Measurements from ENCODE around the gene FAM170B.

The FAM170B gene

DNA sequence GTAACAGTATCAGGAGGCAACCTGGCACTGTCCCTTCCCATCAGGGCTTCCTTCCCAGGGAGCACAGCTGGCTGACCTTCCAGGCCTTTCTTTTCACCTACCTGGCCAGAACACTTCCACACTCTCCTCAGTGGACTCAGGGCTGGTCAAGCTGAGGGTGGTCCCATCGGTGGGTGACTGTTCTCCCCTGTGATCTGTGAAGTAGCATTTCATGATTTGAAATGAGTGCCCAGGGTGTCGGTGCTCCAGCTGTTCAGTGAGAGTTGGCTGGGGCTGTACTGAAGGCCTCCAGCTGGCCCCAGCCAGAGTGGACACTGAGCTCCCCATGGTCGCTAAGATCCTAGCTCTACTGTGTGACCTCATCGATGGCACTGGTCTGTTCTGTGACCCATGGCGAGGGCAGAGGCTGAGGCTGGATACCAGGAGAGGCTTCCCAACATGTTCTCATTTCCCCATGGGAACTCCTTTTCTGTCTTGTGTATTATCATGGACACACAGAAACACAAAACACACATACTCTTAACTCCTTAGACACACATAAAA, at the start of gene FAM170B:
Gene FAM170B (minus strand): TSS at position 316 of the 543 bp plus-strand sequence. CDS start 103 bp downstream, at position 213.
- DNase-seq: no peak

DNA sequence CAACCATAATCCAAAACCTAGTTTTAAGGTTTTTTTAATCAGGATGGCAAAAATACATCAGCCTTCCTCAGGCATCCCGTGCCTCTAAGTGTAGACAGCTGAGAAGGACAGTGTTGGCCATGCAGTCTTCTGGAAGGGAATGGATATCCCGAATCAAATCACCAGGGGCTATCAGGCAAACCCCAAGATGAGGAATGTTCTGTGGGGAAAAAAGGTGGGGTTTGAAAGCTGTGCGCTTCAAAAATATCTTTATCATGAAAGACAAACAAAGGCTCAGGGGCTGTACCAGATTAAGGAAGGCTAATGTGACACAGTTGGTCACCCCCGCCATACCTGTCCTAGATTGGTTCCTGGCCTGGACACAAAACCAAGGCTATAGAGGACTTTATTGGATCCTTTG, 49.0 kb upstream of the FAM170B start:
- peak; percentile 23 for DNase-seq

DNA sequence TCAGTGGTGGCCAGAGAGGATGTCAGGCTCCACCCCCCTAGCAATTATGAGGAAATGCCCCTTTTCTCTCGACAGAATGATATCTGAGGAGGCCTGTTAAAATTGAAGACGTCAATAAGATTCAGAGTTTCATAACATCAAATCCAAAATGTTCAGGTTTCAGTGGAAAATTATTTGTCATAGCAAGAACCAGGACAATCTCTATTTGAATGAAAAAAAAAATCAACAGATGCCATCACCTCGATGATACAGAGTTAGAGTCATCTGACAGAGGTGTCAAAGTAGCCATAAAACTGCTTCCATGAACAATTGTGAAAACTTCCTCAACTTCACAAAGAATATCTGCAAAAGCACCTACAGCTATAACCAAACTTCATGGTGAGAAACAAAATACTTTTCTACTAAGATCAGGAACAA, 46.6 kb upstream of the FAM170B start:
- no peak for DNase-seq

GRCh38 chr10:49179699-49180443, 46.0 kb upstream of the FAM170B start:
- DNase-seq: peak; percentile 58

- DNase-seq: no peak
Measured at GRCh38 chr10:49178489-49179471, 45.0 kb upstream of the FAM170B start.

- DNase-seq: peak; percentile 83
Measured at GRCh38 chr10:49177391-49178355, 43.9 kb upstream of the FAM170B start.

GRCh38 chr10:49176310-49177268, 42.8 kb upstream of the FAM170B start:
- DNase-seq: no peak

GRCh38 chr10:49175587-49176309, 41.9 kb upstream of the FAM170B start:
- no peak for DNase-seq

GRCh38 chr10:49174926-49175500, 41.2 kb upstream of the FAM170B start:
- DNase-seq: no peak

- DNase-seq: no peak
Measured at GRCh38 chr10:49174261-49174925, 40.6 kb upstream of the FAM170B start.

DNA sequence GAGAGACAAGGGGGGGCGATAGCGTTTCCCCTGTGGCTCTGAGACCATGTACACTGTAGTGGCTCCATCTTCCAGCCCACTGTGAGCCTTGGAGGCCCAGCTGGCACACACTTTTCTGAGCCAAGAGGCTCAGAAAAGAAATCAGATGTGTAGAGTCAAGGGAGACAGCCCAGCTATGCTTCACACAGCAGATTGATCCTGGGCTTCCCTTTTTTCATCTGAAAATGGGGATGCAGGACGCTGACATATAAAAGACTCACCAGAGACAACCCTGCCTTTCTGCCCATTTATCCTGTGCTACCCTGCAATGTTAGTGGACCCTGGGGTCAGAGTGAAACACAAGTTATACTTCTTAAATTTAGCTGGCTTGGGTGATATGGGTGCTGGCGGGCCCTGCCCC, 40.0 kb upstream of the FAM170B start:
- no peak for DNase-seq

DNA sequence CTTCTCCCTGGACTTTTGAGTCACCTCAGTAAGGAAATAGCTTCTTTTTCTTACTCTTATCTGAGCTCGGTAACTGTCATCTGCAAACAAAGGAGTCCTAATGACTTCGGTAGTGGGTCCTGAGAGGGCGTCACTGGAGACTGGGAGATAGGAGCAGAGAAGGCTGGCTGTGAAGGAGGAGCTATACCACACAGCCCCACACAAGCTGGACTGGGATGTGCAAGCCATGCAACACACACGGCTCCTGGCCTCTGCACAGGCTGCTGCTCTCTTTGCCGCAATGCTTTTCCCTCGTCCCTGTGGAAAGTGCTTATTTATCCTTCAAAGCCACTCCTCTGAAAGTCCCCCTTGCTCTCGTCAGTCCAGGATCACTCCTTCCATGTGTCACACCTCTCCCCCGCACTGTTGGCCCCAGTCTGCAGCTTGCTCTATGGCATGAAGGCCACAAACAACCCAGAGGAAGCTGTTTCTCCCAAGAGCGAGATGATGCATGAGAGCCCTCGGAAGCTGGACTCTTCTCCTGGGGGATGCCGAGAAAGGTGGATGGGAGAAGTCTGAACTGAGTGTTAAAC, 39.5 kb upstream of the FAM170B start:
- DNase-seq: no peak

GRCh38 chr10:49172777-49173132, 38.9 kb upstream of the FAM170B start:
- no peak for DNase-seq

DNA sequence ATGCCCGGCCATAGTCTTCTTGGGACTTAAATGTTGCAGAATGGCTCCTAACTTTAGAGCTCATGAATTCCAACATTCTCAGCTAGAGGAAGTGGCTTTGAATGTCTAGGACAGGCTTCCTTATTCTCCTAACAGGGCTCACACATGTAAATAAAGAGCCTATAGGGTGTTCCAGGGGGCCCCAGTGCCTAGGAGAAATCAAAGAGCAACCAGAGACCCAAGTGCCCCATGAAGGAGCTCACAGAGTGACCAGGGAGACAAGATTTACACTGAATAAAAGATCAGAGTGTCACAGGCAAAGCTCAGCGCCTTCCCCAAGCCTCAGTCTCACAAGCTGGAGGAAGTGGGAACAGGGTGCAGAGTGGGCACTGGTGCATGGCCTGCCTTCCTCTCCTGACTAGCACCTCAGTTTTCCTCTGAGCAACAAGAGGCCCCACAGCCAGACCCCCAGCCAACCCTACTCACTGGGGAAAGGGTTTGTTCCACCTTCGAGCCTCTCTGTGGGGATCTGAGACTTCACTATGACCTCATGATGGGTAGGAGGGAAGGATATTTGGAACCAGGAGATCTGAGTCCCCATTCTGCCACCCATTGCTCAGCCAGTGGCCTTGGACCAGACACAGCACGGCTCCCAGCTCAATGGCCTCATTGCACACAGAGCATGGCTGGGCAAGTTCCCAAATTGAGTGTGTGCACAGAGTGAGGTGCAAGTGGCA, 38.4 kb upstream of the FAM170B start:
- DNase-seq: no peak

DNA sequence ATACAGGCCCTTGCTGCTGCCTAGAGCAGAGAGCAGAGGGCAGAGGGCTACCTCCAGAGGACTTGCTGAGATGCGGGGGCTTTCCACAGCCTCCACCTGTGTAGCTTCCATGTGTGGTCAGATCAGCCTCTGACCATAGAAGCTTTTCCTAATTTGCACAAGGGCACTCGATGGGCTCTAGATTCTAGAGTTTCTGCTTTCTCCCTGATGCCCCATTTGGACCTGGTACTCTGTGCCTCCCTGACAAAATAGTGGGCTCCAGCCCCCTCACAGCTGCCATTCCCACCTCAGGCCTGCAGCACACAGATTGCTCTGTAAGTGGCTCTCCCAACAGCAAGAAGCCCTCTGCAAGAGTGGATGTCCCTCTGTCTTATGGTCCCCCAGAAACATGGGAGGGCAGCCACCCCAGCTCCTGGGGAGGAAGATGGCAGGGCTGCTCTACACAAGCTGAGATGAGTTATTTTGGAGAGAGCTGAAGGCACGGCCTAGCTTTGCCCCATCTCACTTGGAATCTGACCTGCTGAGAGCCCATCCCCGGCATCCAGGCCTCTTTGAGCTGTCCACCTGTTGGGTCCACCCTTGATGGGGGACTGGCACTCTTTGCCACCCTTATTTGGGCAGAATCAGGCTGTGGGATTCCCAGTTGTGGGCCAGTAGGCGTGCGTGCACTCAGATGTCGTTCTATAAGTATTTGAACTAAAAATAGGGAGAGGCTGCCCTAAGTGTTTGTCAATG, 37.7 kb upstream of the FAM170B start:
- DNase-seq: no peak

GRCh38 chr10:49170632-49171325, 37.0 kb upstream of the FAM170B start:
- DNase-seq: no peak

DNA sequence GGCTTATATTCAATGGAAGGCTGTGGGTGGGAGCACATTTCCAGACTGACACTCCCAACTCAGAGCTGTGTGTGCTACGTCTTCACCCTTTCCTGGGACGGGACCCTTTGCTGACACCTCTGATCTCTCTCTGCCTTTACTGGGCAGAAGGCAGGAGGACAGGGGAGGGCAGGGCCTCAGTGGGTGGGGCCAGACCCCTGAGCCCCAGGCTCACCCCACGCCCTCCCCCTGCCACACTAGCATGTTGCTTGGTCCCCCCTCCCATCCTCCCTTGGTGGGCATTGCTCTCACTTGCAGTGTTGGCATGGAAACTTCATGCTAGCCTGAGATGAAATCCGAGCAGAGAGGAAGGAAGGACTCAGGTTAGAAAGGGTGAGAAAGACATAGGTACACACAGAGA, 36.0 kb upstream of the FAM170B start:
- no peak for DNase-seq
